GM21723 (cell line): Measurements from ENCODE around the gene UCP3.
A peak's percentile ranks its signal among the peaks of the same experiment; 100 is the strongest.

Experiments
- ATAC-seq: cut with Tn5 transposase; IDR thresholded peaks from one replicate; pipeline ENCODE4 v1.9.1; 2021; ENCODE audit warnings: mild to moderate bottlenecking, moderate library complexity; ENCODE audit not compliant: unreplicated experiment

UCP3 gene

DNA sequence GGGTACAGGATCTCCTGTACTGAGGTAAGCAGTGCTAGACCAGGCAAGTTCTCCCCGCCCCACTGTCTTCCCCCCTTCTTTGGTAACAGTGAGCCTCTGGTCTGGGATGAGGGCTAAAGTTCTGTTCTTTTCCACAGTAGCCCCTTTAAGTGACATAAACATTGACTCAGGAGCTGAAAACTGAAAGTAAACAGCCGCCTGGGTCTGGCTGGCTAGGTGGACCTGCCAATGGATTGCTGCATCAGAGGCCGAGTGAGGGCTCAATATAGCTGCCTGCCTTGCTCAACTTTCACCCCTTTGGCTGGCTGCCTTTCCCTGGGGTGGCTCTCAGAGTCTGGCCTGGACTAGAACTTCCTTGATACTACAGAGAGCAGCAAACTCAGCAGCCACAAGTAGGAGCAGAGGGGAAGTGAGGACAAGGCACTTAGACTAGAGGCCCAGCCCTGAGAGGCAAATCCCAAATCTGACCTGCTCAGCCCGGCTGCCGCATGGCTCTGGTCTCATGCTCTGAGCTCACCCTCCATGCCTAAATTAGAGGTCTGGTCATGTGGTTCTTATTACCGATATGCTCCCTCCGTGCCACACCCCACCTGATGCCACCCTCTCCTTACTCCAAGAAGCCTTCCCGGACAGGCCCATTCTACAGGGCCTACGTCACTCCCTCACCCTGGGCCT, 9.6 kb upstream of the UCP3 start:
- no peak for ATAC-seq

DNA sequence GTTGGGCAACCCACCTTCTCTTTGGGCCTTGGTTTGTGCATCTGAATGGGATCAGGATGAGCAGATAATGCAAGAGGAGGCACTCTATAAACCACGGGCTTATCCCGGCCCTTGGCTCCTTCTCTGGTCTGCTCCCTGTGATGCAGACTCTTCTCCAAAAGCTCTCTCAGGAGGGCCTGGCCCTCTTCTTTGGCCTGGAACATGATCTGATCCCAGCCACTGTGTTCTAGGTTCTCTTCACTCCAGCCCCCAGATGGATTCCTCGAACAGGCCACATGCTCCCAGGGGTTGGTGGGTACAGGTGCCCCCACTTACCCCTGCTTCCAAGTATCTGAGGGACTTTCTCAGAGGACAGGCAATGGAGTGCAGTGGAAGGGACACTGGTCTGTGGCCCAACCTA, 8.7 kb upstream of the UCP3 start:
- ATAC-seq, result no peak

DNA sequence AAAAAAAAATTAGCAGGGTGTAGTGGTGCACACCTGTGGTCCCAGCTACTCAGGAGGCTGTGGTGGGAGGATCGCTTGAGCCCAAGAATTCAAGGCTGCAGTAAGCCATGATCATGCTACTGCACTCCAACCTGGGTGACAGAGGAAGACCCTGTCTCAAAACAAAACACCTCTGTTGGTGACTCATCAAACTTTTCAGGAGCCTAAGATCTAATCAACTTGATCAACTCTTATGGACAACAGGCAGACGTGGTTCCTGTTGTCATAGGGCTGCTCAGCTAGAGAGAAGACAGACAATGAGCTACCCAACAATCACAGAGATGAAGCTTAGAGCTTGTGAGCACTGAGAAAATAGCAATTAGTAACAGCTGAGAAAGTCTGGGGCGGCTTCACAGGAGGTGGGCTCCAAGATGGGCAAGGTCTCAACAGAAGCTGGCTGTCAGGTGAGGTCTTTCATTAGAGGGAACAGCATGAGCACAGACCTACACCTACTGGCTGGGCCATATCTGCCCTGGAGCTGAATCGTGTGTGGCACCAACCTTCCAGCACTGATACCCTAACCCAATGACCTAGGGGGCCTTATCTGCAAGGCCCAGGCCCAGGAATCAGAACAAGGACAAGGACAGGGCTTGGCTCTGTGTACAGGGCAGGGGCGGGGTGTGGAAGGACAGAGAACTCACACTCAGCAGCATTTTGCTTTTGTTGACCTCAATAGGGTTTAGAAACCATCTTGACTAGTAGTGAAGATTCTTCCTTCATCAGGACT, 7.2 kb upstream of the UCP3 start:
- no peak for ATAC-seq

DNA sequence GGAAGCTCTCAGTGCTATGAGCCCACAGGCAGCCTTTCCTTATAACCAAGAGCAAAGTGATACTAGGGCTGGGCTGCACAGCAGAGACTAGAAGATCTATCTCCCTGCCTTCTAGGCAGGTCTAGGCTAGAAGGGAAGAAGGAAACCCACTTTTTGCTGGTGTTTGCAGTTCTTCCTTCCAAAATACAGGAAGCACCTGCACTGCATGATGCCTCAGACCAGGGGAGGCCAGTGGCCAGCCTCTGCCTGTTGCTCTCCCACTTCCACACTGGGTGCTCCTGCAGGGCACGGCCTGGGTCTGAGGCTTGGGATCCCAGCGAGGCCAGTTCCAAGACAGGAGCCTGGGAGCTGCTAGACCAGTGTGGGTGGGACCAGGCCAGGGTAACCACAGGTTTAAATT, 6.0 kb upstream of the UCP3 start:
- ATAC-seq, result no peak

DNA sequence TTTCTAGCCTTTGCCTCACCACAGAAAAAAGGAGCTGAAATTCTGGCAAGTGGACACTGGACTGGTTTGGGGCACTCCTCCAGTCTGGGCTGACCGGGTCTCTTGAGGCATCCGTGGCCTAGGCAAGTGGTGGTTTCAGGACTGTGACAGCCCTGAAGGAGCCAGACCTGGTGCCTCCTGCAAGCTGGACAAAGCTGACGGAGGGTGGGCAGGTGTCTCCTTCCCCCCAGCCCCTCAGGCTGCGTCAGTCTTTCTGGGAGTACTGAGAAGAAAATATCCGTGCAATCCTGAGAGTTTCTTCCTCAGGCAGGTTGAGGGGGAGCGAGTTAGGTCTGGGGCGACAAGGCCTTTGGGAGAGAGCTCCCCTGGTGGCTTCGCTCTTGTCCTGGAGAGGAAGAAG, 4.3 kb upstream of the UCP3 start:
- ATAC-seq, result no peak

DNA sequence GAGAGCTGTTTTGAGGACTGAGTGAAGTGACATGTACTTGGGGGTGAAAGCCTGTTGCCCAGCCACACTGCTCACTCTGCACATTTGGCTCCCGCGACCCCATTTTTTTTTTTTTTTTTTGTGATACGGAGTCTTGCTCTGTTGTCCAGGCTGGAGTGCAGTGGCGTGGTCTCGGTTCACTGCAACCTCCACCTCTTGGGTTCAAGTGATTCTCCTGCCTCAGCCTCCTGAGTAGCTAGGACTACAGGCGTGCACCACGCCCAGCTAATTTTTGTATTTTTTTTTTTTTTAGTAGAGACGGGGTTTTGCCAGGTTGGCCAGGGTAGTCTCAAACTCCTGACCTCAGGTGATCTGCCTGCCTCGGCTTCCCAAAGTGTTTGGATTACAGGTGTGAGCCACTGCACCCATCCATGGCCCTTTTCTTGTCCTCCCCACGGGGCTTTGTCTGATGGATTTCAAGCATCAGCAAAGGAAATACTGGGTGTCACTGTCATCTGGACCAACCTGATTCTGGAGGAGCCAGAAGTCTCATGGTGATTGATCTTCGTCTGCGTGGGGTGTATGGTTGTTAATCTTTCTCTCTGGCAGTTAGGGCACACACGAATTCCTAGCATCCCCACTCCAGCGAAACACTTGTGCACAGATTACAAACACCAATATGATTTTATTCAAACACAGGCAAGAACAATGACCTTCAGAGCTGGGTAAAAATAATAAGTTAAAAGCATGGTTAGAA, 3.4 kb upstream of the UCP3 start:
- no peak for ATAC-seq

DNA sequence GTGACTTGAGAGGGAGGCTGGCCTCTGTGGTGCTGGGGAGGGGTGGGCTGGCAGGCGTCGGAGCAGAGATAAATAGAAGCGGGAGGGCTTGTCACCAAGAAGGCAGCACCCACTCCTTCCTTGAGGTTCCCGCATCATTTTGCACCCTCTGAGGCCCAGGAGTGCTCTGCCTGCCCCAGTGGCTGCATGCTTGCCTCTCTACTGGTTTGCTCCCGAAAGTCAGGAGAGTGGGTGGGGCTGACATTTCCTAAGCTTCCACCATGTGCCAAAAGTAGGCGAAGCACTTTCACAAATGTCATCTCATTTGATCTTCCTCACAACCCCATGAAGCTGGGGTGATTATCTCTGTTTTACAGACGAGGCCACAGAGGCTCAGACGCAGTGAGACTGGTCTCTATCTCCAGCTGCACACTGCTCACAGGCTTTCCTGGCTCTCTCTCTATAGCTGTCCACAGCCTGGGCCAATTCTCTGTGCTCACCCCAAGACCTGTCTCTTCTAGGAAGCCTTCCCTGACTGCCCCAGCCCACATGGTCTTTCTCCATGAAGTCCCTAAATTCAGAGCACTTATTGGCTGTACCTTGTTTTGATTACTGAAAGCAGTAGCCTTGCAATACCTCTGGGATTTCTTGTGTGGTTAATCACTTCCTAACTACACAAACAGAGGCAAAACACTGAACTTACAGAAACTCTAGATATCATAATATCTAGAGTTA, 2.6 kb upstream of the UCP3 start:
- peak; percentile 86 for ATAC-seq

DNA sequence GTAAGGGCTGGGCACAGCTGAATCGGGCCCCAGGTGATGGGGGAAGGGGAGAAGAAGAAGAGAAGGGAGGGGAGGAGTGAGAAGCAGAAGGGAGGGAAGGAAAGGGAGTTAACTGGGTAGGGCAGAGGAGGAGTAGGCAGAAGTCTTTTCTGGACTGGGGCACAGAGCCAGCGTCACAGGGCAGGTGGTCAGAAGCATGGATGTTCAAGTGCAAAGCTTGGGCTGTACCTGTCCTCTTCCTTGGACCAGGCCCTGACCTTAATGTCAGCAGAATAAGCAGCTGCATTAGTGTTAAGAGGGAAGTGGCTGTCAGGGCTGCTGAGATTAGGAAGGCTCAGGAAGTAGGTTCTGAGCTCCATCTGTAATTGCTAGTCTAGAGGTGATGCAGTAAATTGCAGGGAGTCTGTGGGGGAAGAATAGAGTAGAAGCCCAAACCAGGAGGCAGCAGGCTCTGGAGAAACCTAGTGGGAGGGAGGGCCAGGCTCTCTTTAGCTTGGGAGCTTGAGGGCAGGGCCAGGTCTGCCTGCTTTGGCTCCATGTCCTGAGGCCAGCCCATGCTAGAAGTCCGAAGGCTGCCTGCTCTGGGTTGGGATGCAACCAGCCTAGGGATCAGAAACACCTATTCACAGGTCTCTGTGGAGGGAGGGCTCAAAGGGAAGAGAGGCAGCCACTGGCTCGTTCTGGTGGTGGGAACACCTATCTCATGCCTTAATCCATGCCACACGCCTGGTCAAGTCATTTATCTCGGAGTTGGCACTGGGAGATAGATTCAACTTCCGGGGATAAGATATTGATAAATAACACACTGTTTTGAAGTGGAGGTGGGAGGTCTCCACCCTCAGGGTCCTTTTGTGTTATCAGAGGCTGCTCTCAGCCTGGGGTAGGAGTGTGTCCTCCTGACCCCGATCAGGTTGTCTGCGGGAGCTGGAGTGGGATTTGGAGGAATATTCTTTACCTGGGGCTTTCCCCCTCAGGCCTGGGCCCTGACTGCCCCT, 1.7 kb upstream of the UCP3 start:
- no peak for ATAC-seq

DNA sequence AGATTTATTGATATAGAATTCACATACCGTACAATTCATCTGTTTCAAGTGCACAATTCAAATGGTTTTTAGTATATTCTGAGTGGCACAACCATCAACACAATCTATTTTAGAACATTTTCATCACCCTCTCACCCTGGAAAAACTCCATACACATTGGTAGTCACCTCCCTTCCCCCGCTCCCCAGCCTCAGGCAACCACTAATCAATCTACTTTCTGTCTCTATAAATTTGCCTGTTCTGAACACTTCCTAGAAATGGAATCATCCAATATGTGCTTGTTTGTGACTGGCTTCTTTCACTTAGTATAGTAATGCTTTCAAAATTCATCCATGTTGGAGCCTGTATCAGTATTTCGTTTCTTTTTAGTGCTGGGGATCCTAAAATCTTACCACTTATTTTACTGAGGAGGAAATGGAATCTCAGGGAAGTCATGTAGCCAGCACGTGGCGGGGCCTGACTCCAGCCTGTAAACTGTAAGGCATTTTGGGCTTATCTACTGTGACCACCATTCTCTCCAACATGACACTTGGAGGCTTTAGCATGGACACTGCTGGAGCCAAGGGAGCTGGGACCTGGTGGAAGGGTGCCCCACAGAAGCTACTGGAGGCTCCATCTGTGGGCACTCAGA, 905 bp upstream of the UCP3 start:
- no peak for ATAC-seq

DNA sequence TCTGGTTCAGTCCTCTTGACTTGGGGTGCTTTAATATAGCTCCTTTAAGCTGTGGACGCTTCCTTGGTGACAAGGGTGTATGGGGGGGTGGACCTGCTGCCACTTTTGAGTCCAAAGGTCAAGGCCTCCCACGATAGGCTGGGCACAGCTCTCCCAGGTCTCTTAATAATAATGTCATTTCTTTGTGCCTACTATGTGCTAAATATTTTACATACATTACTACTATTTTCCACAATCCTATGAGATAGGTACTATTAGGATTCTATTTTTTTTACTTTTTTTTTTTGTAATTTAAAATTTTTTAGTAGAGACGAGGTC, 304 bp upstream of the UCP3 start:
- no peak for ATAC-seq

DNA sequence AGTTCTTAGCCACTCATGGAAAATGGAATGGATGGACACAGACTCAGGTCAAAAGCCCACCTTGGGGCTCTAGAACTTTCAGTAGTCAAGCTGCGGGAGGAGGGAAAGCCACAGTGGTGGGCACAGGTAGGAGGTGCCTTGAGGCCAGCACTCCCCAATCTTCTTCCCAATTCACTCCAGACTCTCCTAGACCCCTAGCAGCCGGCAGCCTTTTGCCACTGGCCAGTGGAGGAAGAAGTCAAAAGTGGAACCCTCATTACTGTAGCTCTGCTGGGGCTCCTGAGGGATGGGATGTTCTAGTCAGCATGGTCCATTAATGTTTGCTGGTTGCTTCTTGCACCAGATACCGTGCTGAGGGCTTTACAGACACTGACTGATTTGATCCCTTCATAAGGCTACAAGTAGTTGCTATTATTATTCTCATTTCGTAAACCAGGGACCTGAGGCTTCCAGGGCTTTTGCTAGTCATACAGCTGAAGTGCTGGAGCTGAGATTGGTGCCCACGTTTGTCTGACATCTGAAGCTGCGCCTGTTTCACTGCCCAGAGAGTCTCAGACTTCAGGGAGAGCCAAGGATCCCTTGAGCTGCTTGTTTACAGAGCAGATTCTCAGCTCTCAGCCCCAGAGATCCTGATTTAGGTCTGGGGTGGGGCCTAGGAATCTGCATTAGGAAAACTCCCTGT, 1.1 kb downstream of the UCP3 start:
- ATAC-seq, result no peak

DNA sequence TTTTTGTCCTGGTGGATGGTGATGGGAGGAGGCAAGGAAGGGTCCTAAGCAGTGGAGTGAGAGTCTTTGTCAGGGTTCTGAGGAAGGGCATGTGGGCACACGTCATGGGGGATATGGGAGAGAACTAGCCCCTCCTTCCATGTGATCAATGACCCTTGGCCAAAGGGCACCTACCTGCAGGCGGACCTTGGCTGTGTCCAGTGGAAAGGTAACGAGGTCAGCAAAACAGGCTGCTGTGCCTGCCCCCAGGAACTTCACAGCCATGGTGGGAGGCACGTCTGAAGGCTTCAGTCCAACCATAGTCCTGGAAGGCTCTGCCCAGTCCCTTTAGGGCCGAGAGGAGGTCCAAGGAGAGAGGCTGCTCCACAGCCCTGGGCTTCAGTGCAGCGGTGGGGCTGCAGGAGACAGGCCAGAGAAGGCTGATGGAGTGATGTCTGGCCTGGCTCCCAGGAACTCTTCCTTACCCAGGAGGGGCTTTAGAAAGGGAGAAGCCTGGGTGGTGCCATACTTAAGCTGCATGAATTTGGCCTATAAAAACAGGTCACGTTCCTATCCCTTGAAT, 2.1 kb downstream of the UCP3 start:
- ATAC-seq, result no peak

DNA sequence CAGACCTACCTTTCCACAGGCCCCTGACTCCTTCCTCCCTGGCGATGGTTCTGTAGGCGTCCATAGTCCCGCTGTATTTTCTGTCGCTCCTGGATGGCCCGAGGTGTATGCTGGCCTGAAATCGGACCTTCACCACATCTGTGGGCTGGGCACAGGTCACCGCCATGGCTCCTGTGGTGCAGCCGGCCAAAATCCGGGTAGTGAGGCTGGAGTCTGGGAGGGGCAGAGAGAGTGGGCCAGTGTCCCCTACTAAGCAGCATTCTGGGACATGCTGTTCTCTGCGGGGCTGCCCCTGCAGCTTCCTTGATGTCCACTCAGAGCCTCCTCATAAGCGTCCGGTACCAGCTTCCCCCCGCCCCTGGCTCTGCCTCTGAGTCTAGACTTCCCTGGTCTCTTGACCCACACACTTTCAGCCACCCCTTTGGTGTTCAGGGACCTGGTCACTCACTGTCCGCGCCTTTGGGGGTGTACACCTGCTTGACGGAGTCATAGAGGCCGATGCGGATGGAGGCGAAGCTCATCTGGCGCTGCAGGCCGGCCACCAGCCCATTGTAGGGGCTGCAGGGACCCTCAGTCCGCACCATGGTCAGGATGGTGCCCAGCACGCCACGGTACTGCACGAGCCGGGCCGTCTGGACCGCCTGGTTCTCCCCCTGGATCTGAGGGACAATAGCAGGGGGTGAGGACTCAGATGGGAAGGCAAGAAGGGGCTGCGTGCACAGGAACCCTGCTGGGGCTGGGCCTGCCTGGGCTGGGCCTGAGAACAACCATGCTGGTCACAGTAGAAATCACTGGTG, 3.0 kb downstream of the UCP3 start:
- no peak for ATAC-seq

DNA sequence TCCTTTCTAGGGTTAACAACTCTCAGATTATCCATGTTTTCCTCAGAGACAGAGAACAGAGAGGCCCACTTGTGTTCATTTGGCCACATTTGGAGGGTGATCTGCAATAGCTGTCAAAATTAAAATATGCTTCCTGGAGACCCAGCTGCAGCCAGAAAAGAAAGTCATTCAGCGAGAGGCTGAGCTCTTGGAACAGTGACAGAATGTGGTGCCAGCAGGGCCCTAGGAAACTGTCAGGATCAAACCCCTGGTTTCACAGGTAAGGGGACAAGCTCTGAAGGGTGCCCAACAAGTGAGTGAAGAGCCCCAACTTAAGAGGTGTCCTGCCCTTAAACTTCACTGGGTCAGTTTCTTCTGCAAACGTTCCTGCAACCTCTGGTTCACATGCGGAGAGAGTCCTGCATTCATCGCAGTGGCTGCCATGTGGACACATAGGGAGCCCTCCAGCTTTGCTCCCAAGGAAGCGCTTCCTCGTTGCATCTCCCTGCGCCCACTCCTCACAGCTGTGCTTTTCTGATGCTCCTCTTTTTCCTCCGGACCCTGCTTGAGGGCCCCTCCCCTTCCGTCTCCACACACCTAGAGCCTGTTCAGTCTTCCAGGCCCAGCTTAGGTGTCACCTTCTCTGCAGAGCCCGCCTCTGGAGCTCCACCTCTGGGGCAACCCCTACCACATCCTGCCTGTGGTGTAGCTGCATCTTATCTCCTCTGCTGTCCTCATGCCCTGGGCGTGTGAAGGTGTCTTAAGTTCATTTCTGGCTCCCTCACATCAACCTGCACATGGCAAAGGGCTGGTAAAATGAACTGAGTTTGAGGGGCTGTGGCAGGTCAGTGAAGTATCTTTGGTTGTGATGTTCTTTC, 3.9 kb downstream of the UCP3 start:
- ATAC-seq, result no peak

DNA sequence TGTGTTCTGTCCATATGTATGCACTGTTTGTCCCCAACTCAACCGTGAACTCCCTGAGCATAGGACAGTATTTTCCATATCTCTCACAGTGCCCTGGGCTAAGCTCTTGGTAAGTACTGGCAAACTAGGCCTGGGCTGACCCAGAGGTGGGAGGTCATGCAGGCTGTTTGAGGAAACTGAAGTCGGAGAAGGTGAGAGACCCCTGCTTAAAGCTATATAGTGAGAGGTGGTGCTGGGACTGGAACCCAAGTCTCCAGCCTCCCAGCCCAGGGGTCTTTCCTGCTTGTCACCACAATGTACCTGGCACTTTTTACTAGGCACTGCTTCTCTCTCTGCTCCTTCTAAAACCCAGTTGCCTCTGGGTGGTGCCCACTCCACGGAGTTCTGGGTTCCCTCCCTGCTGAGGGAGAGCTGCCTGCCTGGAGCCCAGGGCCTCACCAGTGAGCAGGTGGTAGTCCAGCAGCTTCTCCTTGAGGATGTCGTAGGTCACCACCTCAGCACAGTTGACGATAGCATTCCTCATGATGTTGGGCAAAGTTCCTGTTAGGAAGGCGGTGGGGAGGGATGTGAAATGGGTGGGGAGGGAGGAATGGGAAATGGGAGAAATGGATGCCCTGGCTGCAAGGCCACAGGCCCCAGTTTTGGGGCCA, 4.7 kb downstream of the UCP3 start:
- no peak for ATAC-seq

DNA sequence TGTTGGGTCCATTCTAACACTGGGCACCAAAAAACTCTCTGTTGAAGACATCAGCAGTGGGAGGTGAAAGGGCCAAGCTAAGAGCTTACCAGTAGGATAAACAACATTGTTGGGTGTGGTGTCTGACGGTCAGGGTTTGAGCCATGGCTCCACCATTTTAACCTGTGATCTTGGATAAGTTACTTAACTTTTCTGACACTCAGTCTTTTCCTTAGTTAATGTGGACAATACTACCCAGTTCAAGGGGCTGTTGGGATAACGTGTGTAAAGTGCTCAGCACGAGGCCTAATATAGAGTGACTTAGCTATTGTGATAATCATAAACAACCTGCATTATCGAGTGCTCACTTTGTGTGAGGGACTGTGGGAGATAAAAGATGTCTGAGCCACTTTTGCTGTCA, 6.1 kb downstream of the UCP3 start:
- ATAC-seq, result no peak

DNA sequence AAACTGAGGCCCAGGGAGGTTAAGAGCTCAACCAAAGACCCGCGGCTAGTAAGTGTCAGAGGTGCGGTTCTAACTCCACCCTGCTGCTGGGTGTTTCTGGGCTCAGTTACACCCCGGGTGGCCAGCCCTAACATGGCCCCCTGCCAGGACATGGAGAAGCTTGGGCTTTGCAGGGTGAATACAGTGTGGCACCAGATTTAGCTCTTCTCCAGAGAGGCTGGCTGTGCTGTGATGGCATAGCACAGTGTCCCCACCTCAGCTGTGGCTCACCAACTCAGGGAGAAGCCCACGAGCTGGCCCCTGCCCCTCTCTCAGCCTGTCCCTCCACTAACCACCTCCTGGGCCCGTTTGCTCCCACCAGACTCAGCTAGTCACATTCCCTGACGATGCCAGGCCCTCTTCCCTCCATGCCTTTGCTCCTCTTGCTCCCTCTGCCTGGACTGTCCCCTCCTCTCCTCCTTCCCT, 7.0 kb downstream of the UCP3 start:
- no peak for ATAC-seq
